HG03521 (cell line): Measurements from ENCODE around the gene GGA2.
A peak's percentile ranks its signal among the peaks of the same experiment; 100 is the strongest.
"Not testable (repeated sequence)": the region's sequence is repeated elsewhere in the genome, so short reads cannot be mapped to it uniquely, and the experiment has no call there.

Experiments
- ATAC-seq: cut with Tn5 transposase; IDR thresholded peaks from one replicate; pipeline ENCODE4 v1.9.1; 2021; ENCODE audit warnings: mild to moderate bottlenecking, moderate library complexity; ENCODE audit not compliant: unreplicated experiment

The GGA2 gene

GRCh38 chr16:23504453-23505179 lies 5.7 kb downstream of the GGA2 start:
- ATAC-seq: peak; percentile 58

- ATAC-seq: no peak
These were observed 6.2 kb downstream of the GGA2 start for GRCh38 chr16:23504076-23504452.

- ATAC-seq: no peak
These were observed 7.8 kb downstream of the GGA2 start for GRCh38 chr16:23502466-23502865.

- ATAC-seq: no peak
These were observed 9.0 kb downstream of the GGA2 start for GRCh38 chr16:23501291-23501690.

- no peak for ATAC-seq
These were observed 9.4 kb downstream of the GGA2 start for GRCh38 chr16:23500862-23501225.

GRCh38 chr16:23500212-23500861 lies 10.0 kb downstream of the GGA2 start:
- ATAC-seq: no peak

- no peak for ATAC-seq
These were observed 10.5 kb downstream of the GGA2 start for GRCh38 chr16:23499801-23500200.

GRCh38 chr16:23498863-23499262 lies 11.4 kb downstream of the GGA2 start:
- ATAC-seq: no peak

GRCh38 chr16:23497543-23497868 lies 12.8 kb downstream of the GGA2 start:
- no peak for ATAC-seq

GRCh38 chr16:23496821-23497542 lies 13.3 kb downstream of the GGA2 start:
- no peak for ATAC-seq

GRCh38 chr16:23495671-23496070 lies 14.6 kb downstream of the GGA2 start:
- ATAC-seq: no peak

GRCh38 chr16:23494188-23494587 lies 16.1 kb downstream of the GGA2 start:
- ATAC-seq: no peak

- ATAC-seq: no peak
These were observed 18.6 kb downstream of the GGA2 start for GRCh38 chr16:23491490-23492391.

GRCh38 chr16:23486480-23486879 lies 23.8 kb downstream of the GGA2 start:
- ATAC-seq: no peak

GRCh38 chr16:23485841-23486240 lies 24.5 kb downstream of the GGA2 start:
- ATAC-seq: no peak

- no peak for ATAC-seq
These were observed 25.1 kb downstream of the GGA2 start for GRCh38 chr16:23485257-23485614.

- no peak for ATAC-seq
These were observed 25.6 kb downstream of the GGA2 start for GRCh38 chr16:23484510-23485256.

GRCh38 chr16:23483492-23483891 lies 26.8 kb downstream of the GGA2 start:
- not testable (repeated sequence) for ATAC-seq

GRCh38 chr16:23482778-23483177 lies 27.5 kb downstream of the GGA2 start:
- ATAC-seq: no peak

- no peak for ATAC-seq
These were observed 30.0 kb downstream of the GGA2 start for GRCh38 chr16:23480257-23480656.

GRCh38 chr16:23479138-23479537 lies 31.2 kb downstream of the GGA2 start:
- ATAC-seq: no peak
